Measurements from ENCODE around the gene TMEM236.

The TMEM236 gene

DNA sequence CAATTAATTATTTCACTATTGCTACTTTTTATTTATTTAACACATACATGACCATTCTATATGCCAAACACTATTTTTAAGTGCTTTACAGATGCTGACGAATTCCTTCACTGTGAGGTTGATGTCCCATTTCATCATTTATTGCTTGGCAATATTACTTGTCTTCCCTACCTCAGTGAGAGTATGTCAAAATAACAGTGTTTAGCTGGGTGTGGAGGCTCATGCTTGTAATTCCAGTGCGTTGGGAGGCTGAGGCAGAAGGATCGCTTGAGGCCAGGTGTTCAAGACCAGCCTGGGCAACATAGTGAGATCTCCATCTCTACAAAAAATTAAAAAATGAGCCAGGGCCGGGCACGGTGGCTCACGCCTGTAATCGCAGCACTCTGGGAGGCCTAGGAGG, 37.4 kb downstream of the TMEM236 start:
- no peak for DNase-seq

DNA sequence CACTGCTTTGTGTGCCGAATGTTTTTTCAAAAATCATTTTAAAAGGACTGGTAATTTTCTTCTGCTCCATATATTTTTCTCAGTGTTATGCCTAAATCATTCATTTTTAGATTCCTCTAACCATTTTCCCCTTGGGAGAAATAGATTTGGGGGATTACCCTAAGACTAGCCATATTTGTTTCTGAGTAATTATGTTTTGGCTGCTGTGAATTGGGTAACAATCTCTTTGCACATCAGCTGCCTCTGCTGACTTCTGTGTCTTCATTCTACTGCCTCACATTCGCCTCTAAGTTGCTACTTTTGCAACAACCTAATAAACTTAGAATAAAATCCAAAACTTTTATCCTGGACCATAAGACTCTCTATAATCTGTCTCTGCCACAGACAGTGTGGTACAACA, 38.6 kb downstream of the TMEM236 start:
- no peak for DNase-seq

DNA sequence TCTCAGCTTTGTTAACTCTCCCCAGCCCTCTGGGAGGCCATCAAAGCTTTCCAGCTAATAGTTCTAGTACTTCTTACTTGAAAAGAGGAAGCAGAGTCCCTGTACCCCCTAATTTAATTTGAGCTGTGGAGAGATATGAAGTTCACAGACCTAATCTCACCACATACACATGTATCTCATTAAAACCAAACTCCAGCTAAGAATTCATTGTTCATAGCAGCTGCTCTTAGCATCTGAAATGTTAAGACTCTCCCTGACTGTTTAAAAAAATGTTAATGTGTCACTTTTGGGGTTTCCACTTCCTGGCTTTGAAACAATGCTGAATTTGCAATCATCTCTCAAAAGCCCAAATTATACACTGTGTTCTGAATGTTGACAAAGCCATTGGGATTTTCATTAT, 41.0 kb downstream of the TMEM236 start:
- no peak for DNase-seq

DNA sequence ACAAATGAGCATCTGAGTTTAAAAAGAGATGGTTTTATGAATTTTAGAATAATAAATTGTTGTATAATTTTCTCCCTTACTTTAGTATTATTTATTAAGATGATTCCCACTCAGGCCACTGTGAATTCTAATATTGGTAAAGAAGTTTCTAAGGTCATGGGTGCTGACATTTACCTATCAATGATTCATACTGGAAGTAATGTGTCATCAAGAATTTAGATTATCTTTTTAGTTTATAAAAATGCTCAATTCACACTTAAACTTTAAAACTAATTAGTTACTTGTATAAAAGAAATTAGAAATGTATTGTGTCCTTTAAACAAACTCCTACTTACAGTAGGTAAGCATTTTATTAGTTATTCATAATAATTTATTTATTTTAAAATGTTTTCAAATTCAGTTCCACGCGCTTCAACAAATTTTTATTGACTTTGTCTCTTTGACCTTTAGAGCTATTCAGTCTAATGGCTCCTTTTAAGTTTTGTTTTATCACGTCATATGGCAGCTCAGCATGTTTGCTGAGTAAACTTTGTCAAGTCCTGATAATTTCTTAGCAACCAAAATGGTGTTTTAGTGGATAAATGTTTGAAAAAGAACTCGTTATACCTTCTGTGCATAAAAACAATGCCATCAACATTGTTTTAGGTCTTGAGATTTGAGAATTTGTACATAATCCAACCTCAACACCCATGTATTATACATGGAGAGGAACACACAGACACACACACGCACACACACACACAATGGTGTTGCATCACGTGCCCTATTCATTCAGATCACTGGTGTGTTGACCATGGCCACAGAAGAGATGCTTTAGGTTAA, 42.0 kb downstream of the TMEM236 start:
- DNase-seq = no peak

DNA sequence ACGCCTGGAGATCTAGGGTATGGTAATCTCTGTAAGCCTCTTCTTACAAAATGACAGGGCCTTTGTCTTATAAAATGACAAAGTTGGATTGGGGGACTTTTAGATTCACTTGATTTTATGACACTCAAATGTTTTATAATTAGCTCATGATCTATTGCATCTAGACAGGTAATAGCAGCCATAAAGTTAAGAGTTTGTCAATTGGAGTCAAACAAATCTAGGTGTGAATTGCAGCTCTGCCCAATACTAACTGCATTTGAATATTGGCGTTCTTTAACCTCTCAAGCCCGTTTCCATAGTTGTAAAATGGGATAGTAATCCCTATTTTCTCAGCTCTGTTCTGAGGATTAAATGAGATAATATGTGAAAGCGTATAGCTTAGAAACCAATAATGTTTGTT, 43.1 kb downstream of the TMEM236 start:
- no peak for DNase-seq

DNA sequence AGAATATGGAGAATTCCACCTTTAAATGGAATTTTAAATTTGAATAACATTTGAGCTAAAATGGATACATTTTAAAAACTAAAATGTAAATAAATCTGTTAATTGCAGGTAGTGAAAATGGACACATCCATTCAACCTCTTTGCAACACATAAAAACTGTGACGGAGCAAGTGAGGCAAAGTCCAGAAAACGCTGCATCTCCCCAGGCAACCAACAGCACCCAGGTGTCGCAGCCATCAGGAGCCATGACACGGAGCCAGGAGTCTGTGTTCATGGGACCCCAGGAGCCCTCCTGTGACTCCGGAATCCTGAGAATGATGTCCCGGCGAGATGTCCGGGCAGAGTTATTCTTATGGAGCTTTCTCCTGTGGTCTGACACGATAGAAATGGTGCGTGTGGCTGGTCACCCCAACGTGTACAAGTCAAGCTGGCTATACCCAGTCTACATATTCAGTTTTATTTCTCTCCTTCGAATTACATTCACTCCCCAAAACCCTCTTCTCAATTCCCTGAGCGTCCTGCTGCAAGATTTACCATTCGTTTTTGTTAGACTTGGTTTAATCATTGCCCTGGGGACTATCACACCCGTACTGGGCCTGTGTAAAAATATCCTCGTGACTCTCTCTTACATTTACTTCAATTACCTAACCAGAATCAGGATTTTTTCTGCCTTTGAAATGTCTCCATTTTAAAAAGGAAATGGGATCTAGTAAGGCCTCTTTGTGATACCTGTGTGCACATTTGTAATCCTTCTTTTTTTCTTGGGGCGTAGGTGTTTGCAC, 44.0 kb downstream of the TMEM236 start:
- no peak for DNase-seq

DNA sequence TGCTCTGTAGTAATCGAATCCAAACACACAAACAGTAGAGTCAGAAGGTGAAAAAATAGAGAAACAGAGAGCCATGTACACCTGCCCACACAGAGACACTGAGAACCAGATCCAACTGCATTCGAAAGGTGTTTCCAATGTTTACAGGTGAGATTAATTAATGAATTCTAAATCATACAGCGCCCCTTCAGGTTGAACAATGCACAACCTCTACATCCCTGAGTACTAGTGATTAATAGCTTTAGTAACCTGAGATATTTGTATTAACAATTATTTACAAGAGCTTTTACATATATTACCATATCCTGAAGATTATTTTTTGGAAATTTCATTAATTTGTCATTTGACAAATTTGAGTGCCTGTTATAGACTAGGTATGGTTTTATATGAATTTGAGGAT, 49.5 kb downstream of the TMEM236 start:
- no peak for DNase-seq

DNA sequence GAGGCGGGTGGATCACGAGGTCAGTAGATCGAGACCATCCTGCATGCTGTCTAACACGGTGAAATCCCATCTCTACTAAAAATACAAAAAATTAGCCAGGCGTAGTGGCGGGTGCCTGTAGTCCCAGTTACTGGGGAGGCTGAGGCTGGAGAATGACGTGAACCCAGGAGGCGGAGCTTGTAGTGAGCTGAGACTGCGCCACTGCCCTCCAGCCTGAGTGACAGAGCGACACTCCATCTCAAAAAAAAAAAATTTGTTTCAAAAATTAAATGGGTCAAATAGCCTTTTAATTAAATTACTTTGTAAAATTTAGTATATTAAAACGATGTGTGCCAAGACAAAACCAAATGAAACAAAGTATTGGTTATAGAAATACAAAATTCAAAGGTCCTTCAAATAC, 50.3 kb downstream of the TMEM236 start:
- DNase-seq = no peak

DNA sequence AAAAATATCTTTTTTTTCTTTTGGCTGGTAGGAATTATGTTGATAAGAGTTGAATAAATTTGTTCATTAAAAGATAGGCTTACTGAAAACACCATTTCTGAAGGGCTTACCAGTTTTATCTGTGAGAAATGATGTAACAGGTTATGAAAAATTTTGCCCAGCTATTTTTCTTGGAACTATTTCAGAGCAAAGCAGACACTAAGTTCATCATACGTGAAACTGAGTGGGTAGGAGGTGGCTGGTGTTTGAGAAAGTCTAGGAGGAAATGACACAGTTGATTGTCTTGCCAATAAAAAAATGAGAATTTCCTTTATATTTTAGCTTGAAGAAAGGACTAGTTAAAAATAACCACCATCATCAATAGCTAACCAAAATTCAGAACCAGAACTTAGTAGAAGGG, 51.0 kb downstream of the TMEM236 start:
- no peak for DNase-seq

DNA sequence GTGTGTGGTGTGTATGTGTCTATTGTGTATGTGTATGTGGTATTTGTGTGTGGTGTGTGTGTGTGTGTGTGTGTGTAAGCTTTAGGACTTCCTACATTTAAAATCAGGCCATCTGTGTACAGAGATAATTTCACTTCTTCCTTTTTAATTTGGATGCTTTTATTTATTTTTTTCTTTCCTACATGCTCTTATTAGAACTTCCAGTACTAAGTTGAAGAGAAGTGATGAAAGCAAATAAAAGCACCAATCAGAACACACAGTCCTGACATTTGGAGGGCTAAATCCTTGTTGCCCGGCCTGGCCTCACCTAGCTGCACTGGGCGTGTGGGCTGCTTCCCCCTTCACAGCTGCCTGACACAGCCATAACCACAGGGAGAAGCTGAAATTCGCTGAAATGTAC, 53.3 kb downstream of the TMEM236 start:
- DNase-seq = no peak

DNA sequence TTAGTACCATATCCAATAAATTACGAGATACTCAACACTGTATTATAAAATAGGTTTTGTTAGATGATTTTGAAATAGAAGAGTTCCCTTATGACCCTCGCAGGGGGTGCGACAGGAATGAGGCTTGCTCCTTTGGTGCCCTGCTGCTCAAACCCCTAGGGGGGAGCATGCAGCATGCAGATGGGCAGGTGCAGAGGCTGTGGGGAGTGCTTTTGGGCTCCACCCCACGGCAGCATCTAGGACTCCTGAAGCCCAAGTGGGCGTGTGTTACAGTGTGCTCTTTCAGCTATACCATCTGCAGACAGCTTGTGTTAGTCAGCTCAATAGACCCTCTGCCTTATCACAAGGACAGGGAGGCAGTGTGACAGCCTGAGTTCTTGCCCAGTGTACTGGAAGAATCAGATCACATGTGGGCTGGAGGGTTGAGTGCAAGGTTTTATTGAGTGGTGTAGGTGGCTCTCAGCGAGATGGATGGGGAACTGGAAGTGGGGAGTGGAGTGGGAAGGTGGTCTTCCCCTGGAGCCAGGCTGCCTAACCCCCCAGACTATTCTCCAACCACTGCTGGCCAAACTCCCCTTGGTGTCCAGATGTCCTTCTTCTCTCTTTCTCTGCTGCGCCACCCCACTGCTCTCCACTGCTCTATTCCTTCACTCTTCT, 54.0 kb downstream of the TMEM236 start:
- no peak for DNase-seq

DNA sequence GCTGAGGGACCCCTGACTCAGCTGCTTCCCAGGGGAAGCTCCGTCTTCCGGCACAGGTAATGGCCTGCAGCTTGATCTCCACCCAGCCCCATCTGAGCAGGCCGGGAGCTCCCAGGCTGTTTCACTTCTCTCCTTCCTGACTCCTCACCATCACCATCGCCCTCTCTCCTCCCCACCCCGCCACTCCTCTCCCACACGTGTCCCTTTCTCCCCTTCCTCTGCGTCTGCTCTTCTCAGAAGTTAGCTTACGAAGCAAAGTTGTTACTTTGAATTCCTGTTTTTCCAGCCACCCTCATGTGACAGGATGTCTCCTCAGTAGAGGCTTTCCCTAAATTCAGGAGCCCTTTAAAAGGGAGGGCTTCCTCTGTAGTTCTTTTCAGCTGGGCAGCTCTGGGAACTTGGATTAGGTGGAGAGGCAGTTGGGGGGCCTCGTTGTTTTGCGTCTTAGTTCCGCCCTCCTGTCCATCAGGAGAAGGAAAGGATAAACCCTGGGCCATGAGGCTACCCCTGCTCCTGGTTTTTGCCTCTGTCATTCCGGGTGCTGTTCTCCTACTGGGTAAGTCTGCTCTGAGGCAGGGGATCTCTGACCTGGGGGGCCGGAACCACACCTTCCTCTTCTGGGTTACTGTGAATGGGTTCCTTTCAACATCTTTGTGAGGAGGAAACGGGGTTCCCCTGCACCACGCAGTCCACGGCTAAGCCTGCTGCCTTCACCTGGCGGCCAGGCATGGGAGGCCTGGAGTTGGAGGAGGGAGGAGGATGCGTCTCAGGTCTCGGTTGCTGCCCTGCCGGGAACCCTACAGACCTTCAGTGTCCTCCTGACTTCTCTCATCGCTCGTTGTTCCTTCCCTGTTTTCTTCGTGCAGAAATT, 57.2 kb downstream of the TMEM236 start, which contains the start of gene MRC1:
Gene MRC1 (plus strand): TSS at position 378 of the 871 bp plus-strand sequence. CDS start 118 bp downstream, at position 496.
- DNase-seq = no peak

DNA sequence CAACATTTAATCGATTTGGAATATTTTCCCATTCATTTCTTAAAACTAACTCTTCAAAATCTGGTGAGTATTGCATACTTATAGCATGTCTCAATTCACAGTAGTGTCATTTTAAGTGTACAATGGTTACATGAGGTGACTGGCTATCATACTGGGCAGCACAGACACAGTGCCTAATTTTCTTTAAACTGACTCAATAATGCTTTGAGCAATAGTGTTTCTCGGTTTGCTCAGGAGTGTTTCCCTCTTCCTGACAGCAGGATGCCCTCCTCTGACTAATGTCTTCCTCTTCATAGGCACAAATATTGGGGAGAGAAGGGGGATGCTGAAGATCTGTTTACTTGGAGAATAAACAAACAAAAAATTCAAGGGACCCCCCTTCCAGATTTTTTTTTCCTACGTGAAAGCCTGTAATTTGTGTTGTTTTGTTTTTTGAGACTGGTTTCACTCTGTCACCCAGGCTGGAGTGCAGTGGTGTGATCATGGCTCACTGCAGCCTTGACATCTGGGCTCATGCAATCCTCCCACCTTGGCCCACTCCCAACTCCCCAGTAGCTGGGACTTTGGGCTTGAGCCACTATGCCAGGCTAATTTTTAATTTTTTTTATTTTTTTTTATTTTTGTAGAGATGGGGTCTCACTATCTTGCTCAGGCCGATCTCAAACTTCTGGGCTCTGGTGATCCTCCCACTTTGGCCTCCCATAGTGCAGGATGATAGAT, 59.3 kb downstream of the TMEM236 start:
- DNase-seq = no peak

DNA sequence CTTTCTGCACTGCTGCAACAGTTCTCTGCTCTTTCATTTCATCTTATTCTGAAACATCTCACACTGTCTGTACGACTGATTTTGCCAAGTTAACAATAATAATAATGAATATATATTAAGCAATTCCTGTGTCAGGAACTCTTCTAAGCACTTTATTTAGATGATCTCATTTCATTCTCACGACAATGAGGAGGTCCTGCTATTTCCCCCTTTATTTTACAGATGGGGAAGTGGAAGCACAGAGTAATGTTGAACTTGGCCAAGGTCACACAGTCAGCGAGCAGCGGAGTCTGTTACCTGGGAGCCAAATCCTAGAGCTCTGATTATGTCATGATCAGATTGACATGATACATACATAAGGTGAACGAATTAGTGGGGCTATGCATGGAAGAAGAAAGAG, 63.0 kb downstream of the TMEM236 start:
- no peak for DNase-seq

DNA sequence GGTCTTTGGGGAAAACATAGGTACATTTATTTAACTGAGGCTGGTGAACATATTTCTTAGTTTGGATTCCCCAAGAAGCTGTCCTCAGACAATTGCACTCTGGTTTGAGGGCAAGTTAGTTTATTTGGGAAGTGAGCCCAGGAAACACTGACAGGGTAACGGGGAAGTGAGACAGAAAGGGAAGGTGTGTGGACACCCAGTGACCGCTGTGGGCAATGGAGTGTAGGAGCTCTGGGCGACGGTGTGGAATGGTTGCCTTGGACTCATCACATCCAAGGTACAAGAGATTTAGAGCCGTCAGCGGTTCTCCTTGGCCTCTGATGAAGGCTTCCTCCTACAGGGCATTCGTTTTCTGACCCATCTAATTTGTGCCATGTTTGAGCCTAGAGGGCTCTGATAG, 64.2 kb downstream of the TMEM236 start:
- no peak for DNase-seq

DNA sequence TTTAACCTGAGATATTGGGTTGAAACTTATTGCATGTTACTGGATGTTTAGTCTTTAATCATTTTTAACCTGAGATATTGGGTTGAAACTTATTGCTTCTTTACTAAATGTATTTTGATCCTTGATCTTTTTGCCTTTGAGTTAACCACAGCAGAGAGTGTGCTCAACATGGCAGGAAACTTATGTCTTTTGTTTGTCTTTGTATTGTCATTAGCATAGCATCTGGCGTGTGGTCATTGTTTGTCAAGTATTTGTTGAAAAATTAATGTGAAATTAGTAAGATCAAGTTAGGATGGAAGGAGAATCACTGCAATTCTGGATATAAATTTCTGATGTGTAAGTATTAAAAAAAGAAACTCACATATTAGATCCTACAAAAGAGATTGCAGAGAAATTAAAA, 65.3 kb downstream of the TMEM236 start:
- DNase-seq = no peak

DNA sequence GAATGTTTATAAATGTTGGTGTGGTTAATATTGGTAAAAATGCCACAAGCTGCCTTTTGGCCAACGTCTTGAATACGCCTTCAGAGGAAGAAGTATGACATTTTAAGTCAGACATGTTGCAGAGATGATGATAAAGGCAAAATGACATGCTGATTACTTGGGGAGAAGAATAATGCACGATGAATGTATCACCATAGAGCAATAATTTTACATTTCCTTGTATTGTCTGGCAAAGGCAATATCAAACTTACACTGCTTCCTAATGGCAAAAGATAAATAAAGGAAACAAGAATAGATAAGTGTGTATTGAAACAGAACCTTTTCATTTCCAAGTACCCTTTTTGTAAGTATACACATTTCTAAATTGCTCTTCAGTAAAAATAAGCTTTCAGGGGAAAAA, 65.8 kb downstream of the TMEM236 start:
- DNase-seq = no peak

DNA sequence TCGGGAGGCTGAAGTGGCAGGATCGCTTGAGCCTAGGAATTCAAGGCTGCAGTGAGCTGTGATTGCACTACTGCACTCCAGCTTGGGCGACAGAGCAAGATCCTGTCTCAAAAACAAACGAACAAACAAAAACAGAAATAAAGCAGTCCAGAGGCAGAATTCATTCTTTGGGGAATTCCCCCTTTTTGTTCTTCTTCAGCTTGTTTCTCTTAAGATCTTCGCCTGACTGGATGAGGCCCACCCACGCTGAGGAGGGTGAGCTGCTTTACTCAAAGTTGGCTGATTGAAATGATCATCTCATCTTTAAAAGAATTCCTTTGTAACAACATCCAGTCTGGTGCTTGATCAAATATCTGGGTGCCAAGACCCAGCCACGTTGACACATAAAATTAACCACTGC, 67.8 kb downstream of the TMEM236 start:
- no peak for DNase-seq

DNA sequence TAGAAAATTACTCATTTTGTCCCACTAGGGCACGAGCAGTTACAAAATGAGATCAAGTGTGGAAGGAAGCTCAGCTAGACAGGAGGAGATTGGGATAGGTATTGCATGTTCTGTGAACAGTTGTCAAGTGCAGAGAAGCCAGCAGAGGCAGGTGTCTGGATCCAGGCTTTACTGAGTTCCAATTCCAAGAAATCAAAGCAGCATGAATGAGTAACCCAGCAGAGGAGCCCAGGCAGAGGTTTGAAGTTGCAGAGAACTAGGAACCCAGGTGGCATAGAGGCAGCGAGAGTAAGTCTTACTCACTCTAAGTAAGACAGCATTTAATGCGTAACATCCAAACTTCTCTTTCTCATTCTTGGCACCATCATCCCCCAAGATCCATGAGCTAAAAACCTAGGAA, 68.9 kb downstream of the TMEM236 start:
- DNase-seq = no peak

DNA sequence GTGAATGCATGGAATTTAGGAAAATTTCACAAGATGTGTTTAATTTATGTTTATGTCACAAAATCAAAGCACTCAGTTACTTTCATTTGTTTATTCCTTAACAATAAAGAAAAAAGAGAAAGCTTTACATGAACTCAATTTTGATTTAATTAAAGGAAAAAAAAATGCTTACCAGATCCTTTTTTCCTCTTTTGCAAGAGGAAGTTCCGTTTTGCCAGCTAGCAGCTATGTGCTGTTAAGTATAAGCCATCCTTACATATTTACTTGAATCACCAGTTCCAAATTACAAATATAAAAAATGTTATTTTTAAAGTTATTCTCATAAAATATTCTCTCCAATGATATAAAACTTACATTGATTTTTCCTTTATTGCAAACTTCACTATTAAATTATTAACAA, 69.9 kb downstream of the TMEM236 start:
- no peak for DNase-seq

DNA sequence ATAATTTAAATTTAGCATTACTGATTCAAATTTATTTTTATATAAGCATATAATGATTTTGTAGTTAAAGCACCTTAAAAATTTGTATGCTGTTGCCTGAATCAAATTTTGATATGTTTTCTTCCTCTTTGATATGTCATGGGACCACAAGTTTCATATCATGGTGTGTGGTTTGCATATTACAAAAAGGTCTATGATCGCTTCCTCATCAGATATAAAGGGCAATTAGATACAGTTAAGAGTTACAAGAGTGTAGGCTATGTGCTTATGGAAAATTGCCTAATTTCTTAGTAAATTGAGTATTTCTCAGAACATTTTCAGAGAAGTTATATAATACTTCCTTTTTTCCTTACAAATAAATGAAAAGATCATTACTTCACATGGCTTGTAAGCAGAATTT, 79.3 kb downstream of the TMEM236 start:
- DNase-seq = no peak

DNA sequence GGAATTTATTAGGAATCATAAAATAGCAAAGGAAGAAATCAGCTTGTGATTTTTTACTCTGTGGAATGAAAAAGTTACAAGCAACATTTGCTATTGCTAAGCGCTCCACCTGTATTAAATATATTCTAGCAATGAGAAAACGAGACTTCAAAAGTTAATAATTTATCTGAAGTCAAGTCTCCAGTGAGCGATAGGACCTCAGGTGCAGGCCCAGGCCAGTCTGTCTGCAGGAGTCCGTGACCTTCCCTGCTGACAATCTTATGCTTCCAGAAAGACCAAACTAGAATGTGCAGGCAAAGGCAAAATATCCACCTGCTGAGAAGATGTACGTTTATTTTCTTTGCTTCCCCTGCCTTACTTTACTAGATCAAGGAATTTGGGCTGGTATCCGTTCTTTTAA, 79.9 kb downstream of the TMEM236 start:
- no peak for DNase-seq

Data from activated CD8-positive, alpha-beta memory T cell treated with anti-CD3 and anti-CD28 coated beads, Interleukin-2, amount 50 U/mL, for 4 hours (primary cell).